ENCODE data around the gene PPIP5K1.

- TF ChIP-seq, protein P1, sequence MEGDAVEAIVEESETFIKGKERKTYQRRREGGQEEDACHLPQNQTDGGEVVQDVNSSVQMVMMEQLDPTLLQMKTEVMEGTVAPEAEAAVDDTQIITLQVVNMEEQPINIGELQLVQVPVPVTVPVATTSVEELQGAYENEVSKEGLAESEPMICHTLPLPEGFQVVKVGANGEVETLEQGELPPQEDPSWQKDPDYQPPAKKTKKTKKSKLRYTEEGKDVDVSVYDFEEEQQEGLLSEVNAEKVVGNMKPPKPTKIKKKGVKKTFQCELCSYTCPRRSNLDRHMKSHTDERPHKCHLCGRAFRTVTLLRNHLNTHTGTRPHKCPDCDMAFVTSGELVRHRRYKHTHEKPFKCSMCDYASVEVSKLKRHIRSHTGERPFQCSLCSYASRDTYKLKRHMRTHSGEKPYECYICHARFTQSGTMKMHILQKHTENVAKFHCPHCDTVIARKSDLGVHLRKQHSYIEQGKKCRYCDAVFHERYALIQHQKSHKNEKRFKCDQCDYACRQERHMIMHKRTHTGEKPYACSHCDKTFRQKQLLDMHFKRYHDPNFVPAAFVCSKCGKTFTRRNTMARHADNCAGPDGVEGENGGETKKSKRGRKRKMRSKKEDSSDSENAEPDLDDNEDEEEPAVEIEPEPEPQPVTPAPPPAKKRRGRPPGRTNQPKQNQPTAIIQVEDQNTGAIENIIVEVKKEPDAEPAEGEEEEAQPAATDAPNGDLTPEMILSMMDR (IDR thresholded peaks at IDR 0.05): no peak
- TF ChIP-seq POLR2AphosphoS5 (IDR thresholded peaks at IDR 0.05) (no peak), POLR2A (IDR thresholded peaks at IDR 0.05) (no peak), EP300 (IDR thresholded peaks at IDR 0.05) (no peak)
Observed at GRCh38 chr15:43550527-43551363, 39.3 kb downstream of the PPIP5K1 start.
